ENCODE data around the gene PLCH1. TPM values are rescaled to one million over a fixed set of nuclear protein-coding genes. Genes with fewer than 3 reads are reported as not detected.

PLCH1 gene
- total RNA-seq, 1 experiment from 2014 or later: 3.8 TPM

DNA sequence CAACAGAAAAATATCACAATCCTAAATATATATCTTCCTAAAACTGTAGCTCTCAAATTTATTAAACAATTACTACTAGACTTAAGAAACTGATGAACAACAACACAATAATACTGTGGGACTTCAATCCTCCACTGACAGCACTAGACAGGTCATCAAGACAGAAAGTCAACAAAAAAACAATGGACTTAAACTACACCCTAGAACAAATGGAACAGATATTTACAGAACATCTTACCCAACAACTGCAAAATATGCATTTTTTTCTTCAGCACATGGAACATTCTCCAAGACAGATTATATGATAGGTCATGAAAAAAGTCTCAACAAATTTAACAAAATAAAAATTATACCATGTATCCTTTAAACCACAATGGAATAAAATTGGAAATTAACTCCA, 133.4 kb downstream of the PLCH1 start (continued):
- TF ChIP-seq, protein P1, sequence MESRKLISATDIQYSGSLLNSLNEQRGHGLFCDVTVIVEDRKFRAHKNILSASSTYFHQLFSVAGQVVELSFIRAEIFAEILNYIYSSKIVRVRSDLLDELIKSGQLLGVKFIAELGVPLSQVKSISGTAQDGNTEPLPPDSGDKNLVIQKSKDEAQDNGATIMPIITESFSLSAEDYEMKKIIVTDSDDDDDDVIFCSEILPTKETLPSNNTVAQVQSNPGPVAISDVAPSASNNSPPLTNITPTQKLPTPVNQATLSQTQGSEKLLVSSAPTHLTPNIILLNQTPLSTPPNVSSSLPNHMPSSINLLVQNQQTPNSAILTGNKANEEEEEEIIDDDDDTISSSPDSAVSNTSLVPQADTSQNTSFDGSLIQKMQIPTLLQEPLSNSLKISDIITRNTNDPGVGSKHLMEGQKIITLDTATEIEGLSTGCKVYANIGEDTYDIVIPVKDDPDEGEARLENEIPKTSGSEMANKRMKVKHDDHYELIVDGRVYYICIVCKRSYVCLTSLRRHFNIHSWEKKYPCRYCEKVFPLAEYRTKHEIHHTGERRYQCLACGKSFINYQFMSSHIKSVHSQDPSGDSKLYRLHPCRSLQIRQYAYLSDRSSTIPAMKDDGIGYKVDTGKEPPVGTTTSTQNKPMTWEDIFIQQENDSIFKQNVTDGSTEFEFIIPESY (IDR thresholded peaks at IDR 0.05; ENCODE audit: extremely low read depth, insufficient replicate concordance, low read length): no peak
- TF ChIP-seq CBX3 (IDR thresholded peaks at IDR 0.05; ENCODE audit: low read depth) (no peak), POLR2A (IDR thresholded peaks at IDR 0.05; ENCODE audit: borderline replicate concordance, extremely low read depth, insufficient read depth, insufficient read length) (no peak), YY1 (IDR thresholded peaks at IDR 0.05; ENCODE audit: extremely low read depth, insufficient replicate concordance, low read depth, low read length) (no peak), CEBPB (IDR thresholded peaks at IDR 0.05; ENCODE audit: low read depth) (no peak), RAD21 (IDR thresholded peaks at IDR 0.05; ENCODE audit: low read depth) (no peak), EGR1 (IDR thresholded peaks at IDR 0.05; ENCODE audit: low read depth) (no peak), EZH2phosphoT487 (IDR thresholded peaks at IDR 0.05; ENCODE audit: borderline replicate concordance) (no peak), POLR2AphosphoS5 (IDR thresholded peaks at IDR 0.05; ENCODE audit: low read depth, low read length) (no peak), FOSL1 (IDR thresholded peaks at IDR 0.05; ENCODE audit: low read depth) (no peak), EZH2 (IDR thresholded peaks at IDR 0.05) (no peak)
- TF ChIP-seq, protein P2, sequence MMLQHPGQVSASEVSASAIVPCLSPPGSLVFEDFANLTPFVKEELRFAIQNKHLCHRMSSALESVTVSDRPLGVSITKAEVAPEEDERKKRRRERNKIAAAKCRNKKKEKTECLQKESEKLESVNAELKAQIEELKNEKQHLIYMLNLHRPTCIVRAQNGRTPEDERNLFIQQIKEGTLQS (IDR thresholded peaks at IDR 0.05): no peak

DNA sequence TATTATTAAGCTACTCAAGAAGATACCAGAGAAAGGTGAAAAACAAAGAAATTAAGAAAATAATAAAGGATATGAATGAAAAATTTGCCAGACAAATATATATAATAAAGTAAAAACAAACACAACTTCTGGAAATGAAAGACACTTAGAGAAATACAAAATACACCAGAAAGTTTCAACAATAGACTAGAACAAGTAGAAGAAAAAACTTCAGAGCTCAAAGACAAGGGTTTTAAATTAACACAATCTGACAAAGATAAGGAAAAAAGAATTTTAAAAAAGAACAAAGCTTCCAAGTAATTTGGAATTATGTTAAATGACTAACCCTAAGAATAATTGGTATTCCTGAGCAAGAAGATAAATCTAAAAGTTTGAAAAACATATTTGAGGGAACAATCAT, 135.3 kb downstream of the PLCH1 start:
- H3K9me3 ChIP-seq (ENCODE audit: control insufficient read depth in 1 of 2, insufficient read depth in 1 of 2, low read depth in 1 of 2, low read length in 2 of 2): no peaks in the 10 kb centered on the region
- H3K4me2 ChIP-seq (ENCODE audit: low read length): no peak overlapping the region
- ChIA-PET RAD21 (ENCODE audit: low non-redundant PET in 1 of 2, low total read pairs in 2 of 2, uncharacterized antibody in 2 of 2, unreplicated experiment in 2 of 2) (no interaction called here), CTCF (no interaction called here), POLR2A (no interaction called here)
- no peaks in the 10 kb centered on the region for H3K36me3 ChIP-seq (ENCODE audit: control insufficient read depth in 1 of 2, insufficient read depth in 2 of 2, low read length in 2 of 2)
- no peaks in the 10 kb centered on the region for H3K27me3 ChIP-seq (ENCODE audit: insufficient read depth, low read length)
- no peak overlapping the region for H3K4me3 ChIP-seq (replicated peaks in 1 of 2; ENCODE audit: low read depth in 1 of 2, low read length in 2 of 2)
- no peaks in the 10 kb centered on the region for H3K79me2 ChIP-seq (ENCODE audit: insufficient read depth, low read length)
- BruUV-seq (replicated peaks): no TSS peak
- intact Hi-C loops (cut with micrococcal nuclease): no loop called here
- ATAC-seq (no peak), DNase-seq (ENCODE audit: low read depth, low spot score) (no peak)
- peaks cover 10 to 11% of the 10 kb centered on the region in 2 experiments for H3K4me1 ChIP-seq (ENCODE audit: control insufficient read depth in 1 of 2, insufficient read depth in 2 of 2, low read length in 2 of 2)
- H4K20me1 ChIP-seq (ENCODE audit: insufficient read depth): no peaks in the 10 kb centered on the region
- no peak overlapping the region for H2AFZ ChIP-seq (ENCODE audit: low read depth, low read length, poor library complexity, severe bottlenecking)
- H3K27ac ChIP-seq (ENCODE audit: low read depth, low read length): no peak overlapping the region
- no peaks in the 10 kb centered on the region for H3K9me2 ChIP-seq (ENCODE audit: insufficient read depth)
- H3K9ac ChIP-seq (ENCODE audit: low read length): no peak overlapping the region
- TF ChIP-seq EZH2phosphoT487 (IDR thresholded peaks at IDR 0.05; ENCODE audit: borderline replicate concordance): no peak
- TF ChIP-seq POLR2AphosphoS5 (IDR thresholded peaks at IDR 0.05; ENCODE audit: low read depth, low read length): no peak
- TF ChIP-seq EZH2 (IDR thresholded peaks at IDR 0.05): no peak
- TF ChIP-seq SP1 (IDR thresholded peaks at IDR 0.05; ENCODE audit: low read depth): no peak
- no peak for TF ChIP-seq ZFX (IDR thresholded peaks at IDR 0.05)
- TF ChIP-seq, protein P3, sequence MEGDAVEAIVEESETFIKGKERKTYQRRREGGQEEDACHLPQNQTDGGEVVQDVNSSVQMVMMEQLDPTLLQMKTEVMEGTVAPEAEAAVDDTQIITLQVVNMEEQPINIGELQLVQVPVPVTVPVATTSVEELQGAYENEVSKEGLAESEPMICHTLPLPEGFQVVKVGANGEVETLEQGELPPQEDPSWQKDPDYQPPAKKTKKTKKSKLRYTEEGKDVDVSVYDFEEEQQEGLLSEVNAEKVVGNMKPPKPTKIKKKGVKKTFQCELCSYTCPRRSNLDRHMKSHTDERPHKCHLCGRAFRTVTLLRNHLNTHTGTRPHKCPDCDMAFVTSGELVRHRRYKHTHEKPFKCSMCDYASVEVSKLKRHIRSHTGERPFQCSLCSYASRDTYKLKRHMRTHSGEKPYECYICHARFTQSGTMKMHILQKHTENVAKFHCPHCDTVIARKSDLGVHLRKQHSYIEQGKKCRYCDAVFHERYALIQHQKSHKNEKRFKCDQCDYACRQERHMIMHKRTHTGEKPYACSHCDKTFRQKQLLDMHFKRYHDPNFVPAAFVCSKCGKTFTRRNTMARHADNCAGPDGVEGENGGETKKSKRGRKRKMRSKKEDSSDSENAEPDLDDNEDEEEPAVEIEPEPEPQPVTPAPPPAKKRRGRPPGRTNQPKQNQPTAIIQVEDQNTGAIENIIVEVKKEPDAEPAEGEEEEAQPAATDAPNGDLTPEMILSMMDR (IDR thresholded peaks at IDR 0.05 in 2 of 3, conservative IDR thresholded peaks at IDR 0.05 in 1 of 3; ENCODE audit: borderline replicate concordance in 1 of 3, insufficient read depth in 1 of 3, low read depth in 2 of 3, low read length in 2 of 3): no peak
- TF ChIP-seq, protein P4, sequence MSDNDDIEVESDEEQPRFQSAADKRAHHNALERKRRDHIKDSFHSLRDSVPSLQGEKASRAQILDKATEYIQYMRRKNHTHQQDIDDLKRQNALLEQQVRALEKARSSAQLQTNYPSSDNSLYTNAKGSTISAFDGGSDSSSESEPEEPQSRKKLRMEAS (IDR thresholded peaks at IDR 0.05): no peak
- no peak for TF ChIP-seq SIN3A (IDR thresholded peaks at IDR 0.05; ENCODE audit: low read depth)
- TF ChIP-seq YY1 (IDR thresholded peaks at IDR 0.05; ENCODE audit: extremely low read depth, insufficient replicate concordance, low read depth, low read length): no peak
- no peak for TF ChIP-seq FOSL1 (IDR thresholded peaks at IDR 0.05; ENCODE audit: low read depth)
- TF ChIP-seq JUND (IDR thresholded peaks at IDR 0.05): no peak
- TF ChIP-seq CEBPB (IDR thresholded peaks at IDR 0.05; ENCODE audit: low read depth): no peak
- TF ChIP-seq, protein P2 (IDR thresholded peaks at IDR 0.05): no peak
- TF ChIP-seq, protein P1 (IDR thresholded peaks at IDR 0.05; ENCODE audit: extremely low read depth, insufficient replicate concordance, low read length): no peak
